GM18519 (cell line): ENCODE data around the gene CFAP410.

ENCODE experiments used
- ATAC-seq: cut with Tn5 transposase; IDR thresholded peaks from one replicate; pipeline ENCODE4 v1.9.1; 2021; ENCODE audit warnings: mild to moderate bottlenecking, moderate library complexity; ENCODE audit not compliant: unreplicated experiment, low FRiP score

CFAP410 gene

DNA sequence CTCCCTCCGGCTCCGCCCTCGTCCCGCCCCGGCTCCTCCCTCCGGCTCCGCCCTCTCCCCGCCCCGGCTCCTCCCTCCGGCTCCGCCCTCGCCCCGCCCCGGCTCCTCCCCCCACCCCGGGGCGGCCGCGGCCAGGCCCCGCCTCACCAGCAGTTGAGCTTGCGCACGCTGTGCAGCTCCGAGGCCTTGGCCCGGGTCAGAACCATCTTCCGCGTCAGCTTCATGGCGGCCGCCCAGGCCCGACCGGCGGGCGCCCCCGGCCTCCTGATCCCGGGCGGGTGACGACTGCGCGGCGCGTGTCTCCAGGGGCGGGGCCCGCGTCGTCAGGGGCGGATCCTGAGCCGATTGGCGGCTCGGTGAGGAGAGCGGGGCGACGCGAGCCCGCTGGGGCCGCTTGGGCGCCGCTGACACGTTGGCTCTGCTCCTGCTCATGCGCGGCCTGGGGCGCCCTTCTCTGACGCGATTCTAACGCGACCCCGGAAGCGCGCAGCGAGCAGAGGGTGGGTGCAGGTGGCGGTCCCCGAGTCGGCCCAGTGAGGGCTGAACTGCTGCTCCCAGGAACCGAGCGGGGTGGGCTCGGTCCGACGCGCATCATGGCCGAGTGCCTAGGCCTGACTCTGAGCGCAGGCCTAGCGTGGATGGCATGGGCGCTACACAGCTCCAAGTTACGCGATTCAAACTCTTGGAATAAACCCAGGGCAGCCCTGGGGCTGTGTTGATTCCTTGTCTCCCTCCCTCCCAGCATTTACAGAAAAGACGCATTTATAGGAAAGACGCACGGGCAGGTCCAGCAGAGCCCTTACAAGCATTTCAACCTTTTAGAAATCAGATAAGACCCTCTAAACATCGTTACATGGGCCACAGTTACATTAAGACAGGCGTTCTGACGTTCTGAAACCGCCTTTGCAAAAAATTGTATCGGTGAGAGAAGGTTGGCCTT lies at the start of gene CFAP410:
Gene CFAP410, minus strand, starts transcription at position 420 of the 940 bp plus-strand sequence. Its CDS starts 196 bp downstream, at position 224.
- ATAC-seq: peak; percentile 82

DNA sequence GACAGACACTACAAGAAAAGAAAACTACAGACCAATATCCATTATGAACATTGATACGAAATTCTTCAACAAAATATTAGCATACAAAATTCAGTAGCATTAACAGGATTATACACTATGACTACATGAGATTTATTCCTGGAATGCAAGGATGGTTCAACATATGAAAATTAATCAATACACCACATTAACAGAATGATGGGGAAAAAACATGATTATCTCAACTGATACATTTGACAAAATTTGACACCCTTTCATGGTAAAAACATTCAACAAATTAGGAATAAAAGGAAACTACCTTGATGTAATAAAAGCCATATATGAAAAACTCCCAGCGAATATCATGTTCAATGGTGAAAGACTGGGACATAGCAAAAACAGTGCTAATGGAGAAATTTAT lies 45.8 kb upstream of the CFAP410 start:
- ATAC-seq: no peak

GRCh38 chr21:44383216-44383615 lies 44.0 kb upstream of the CFAP410 start:
- no peak for ATAC-seq

- no peak for ATAC-seq
Measured at GRCh38 chr21:44382536-44382935, 43.3 kb upstream of the CFAP410 start.

DNA sequence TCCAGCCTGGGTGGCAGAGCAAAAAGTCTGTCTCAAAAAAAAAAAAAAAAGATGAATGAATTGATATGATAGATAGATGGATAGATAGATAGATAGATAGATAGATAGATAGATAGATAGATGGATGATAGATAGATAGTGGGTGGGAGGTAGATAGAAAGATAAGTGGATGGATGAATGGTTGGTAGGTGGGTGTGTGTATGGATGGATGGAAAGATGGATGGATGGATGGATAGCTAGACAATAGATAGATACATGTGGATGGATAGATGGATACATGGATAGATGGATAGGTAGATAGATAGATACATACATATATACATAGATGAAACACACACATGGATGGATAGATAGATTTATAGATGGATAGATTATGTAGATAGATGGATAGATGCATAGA lies 42.7 kb upstream of the CFAP410 start:
- ATAC-seq: no peak

DNA sequence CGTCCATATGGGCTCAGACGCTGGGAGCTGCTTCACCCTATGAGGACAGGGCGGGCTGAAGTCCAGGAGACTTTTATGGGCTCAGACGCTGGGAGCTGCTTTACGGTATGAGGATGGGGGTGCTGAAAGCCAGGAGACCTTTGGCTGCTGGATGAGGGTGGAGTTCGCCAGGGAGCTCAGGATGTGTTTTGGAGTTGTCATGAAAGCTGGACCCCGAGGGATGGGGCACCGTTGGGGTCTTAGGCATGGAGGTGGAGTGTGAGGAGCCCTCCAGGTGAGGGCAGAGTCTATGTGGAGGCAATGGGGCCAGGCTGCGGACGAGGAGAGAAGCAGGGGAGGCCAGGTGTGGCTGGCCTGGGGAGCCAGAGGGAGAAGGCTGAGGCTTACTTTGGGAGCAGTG lies 41.7 kb upstream of the CFAP410 start:
- no peak for ATAC-seq

- no peak for ATAC-seq
Measured at GRCh38 chr21:44379991-44380865, 41.0 kb upstream of the CFAP410 start.

DNA sequence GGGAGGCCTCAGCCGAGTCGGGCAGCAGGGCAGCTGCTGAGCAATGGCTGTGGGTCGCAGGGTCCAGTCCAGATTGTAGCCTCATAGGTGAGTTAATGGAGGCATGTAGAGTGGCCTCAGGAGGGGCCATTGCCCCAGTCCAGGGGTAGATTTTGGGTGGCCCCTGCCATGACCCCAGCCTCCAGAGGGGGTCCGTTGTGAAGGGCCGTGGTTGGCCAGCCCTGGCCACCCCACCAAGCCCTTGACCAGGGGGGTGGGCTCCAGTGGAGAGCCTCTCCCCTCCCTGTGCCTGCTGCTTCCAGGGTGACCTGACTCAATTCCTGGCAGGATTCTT lies 40.3 kb upstream of the CFAP410 start:
- no peak for ATAC-seq

GRCh38 chr21:44378646-44379514 lies 39.7 kb upstream of the CFAP410 start:
- no peak for ATAC-seq

- ATAC-seq: no peak
Measured at GRCh38 chr21:44377922-44378645, 38.9 kb upstream of the CFAP410 start.

- ATAC-seq: no peak
Measured at GRCh38 chr21:44377201-44377921, 38.2 kb upstream of the CFAP410 start.

GRCh38 chr21:44376606-44377005 lies 37.4 kb upstream of the CFAP410 start:
- no peak for ATAC-seq

DNA sequence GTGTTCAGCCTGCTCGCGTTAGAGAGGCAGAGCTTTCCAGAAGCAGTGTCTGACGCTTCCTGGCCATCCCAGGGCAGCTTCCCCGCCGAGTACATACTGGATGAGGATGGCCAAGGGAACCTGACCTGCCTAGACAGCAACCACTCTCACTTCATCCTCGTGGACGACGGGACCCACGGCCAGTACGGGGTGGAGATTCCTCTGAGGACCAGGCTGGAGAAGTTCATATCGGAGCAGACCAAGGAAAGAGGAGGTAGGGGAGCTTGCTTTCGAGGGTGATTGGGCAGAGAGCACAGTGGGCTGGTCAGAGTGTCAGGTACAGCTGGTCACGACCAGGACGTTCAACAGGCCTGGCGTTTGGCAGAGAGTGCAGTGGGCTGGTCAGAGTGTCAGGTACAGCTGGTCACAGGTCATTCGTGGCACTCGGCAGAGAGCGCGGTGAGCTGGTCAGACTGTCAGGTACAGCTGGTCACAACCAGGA lies 36.6 kb upstream of the CFAP410 start:
- ATAC-seq: no peak

GRCh38 chr21:44375281-44375651 lies 36.1 kb upstream of the CFAP410 start:
- ATAC-seq: no peak

GRCh38 chr21:44374601-44375280 lies 35.6 kb upstream of the CFAP410 start:
- ATAC-seq: no peak

GRCh38 chr21:44372616-44373015 lies 33.4 kb upstream of the CFAP410 start:
- ATAC-seq: no peak

DNA sequence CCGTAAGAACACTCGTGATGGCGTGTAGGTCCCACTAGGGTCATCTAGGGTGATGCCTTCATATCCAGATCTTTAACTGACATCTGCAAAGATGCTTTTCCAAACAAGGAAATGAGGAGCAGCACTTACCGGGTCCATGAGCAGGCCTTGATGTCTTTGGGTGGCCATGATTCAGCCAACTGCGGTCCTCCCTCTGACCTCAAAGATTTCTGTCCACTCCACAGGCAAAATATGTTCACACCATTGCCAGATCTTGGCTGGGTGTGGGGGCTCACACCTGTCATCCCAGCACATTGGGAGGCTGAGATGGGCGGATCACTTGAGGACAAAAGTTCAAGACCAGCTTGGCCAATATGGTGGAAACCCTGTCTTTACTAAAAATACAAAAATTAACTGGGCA lies 32.4 kb upstream of the CFAP410 start:
- ATAC-seq: no peak

DNA sequence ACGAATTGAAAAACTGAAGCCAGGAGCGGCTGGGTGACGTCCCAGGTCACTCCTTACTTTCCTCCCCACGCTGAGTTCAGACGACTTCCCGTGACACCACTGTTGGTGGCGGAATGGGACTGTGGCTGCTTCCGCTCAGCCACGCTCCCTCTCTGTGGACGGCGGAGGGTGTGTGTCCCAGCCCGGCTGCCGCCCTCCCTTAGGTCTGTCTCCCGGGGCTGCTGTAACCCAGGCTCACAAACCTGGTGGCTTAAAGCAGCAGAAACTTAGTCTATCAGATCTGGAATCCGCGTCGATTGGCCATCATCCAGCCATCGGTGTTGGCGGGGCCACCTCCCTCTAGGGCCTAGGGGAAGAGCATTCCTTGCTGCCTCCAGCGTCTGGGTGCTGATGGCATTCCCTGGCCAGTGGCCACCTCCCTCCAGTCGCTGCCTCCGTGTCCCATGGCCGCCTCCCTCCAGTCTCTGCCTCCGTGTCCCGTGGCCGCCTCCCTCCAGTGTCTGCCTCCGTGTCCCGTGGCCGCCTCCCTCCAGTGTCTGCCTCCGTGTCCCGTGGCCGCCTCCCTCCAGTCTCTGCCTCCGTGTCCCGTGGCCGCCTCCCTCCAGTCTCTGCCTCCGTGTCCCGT lies 31.7 kb upstream of the CFAP410 start:
- ATAC-seq: no peak
